HG03439 (cell line): ENCODE data around the gene SLC2A4RG.
A peak's percentile ranks its signal among the peaks of the same experiment; 100 is the strongest.

Source experiments
- ATAC-seq: cut with Tn5 transposase; IDR thresholded peaks from one replicate; pipeline ENCODE4 v1.9.1; 2021; ENCODE audit warnings: mild to moderate bottlenecking, moderate library complexity; ENCODE audit not compliant: unreplicated experiment

Gene SLC2A4RG, protein sequence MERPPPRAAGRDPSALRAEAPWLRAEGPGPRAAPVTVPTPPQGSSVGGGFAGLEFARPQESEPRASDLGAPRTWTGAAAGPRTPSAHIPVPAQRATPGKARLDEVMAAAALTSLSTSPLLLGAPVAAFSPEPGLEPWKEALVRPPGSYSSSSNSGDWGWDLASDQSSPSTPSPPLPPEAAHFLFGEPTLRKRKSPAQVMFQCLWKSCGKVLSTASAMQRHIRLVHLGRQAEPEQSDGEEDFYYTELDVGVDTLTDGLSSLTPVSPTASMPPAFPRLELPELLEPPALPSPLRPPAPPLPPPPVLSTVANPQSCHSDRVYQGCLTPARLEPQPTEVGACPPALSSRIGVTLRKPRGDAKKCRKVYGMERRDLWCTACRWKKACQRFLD

DNA sequence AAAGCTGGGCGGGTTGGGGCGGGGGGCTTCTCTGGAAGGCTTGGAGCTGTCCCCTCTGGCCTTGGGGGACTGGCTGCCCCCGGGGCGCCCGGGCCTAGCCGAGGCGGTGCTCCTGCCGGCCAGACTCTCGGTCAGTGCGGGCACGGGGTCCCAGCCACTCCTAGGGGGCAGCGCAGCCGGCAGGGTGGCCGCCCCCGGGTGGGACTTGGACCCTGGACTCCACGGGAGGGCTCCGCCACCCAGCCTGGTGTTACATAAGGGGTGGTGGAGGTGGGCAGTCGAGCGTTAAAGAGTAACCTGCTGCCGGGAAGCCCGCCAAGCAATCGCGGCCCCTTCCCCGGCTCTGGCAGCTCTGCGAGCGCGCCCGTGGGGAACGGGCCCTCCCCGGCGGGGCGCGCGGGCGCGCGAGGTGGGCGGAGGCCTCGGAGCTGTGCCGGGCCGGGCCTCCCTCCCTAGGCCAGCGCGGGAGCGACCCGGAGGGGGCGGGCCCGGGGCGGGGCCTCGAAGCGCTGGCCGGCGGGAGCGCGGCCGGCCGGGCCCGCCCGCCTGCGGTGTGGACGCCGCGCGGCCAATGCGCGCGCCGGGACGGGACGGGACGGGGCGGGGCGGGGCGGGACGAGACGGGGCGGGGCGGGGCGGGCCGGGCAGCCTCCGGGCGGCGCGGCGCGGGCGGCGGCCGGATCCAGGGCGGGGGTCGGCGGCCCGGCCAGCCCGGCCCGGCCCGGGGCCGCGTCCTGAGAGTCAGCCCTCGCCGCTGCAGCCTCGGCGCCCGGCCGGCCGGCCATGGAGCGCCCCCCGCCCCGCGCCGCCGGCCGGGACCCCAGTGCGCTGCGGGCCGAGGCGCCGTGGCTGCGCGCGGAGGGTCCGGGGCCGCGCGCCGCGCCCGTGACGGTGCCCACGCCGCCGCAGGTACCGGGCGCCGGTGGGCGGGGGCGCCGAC, at the start of gene SLC2A4RG:
TSS of gene SLC2A4RG (plus strand) at position 647 of the 940 bp plus-strand sequence. CDS start at position 784, 137 bp downstream.
- peak; percentile 35 for ATAC-seq

DNA sequence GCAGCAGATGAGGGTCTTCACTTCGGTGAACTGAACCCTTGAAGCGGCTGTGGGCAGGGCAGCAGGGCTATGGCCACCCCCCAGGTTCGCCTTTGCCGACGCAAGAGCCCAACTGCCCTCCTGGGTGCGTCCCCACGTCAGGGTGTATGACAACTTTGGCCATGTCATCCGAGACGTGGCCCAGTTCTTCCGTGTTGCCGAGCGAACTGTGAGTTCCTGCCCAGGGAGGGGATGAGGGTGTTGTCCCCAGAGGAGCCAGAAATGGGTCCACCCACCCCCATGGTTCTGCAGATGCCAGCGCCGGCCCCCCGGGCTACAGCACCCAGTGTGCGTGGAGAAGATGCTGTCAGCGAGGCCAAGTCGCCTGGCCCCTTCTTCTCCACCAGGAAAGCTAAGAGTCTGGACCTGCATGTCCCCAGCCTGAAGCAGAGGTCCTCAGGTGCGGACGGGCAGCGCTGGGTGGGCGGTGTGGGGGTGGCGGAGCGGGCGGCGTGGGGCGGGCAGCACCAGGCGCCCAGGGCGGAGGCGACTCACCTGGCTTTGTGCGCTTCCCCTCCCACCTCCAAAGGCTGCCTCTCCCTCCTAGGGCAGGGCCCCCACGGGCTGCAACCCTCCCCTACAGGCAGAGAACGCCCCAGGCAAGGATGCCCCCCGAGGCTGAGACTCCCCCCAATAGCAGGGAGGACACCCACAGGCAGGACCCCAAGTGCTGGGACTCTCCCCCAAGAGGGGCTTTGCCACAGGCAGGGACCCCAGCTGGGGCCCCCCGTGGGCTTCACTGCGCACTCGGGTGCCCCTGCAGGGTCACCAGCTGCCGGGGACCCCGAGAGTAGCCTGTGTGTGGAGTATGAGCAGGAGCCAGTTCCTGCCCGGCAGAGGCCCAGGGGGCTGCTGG, 49.3 kb upstream of the SLC2A4RG start:
- ATAC-seq: no peak

- no peak for ATAC-seq
Measured at GRCh38 chr20:63690898-63691710, 48.5 kb upstream of the SLC2A4RG start.

GRCh38 chr20:63691711-63692435, 47.7 kb upstream of the SLC2A4RG start:
- ATAC-seq: no peak

DNA sequence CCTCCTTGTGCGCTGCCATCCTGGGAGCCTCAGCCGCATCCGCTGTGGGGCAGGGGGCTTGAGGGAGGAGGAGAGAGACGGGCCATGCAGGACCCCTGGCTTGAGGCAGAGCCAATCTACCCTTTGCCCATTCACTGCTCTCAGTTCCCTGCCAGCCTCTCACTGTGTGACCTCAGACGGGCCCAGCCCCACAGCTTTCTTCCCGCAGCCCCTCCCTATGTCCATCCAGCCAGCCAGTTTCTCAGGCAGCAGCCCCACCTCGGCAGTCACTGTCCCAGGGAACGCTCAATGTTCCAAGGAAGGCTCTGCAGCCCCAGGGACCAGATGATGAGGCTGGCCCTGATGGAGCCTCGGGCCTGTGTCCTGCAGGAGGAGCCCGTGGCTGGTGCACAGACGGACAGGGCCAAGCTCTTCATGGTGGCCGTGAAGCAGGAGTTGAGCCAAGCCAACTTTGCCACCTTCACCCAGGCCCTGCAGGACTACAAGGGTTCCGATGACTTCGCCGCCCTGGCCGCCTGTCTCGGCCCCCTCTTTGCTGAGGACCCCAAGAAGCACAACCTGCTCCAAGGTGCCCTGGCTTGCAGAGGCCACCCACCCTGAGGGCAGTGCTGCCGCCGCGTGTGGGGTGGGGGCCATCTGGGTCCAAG, 47.0 kb upstream of the SLC2A4RG start:
- ATAC-seq: no peak

DNA sequence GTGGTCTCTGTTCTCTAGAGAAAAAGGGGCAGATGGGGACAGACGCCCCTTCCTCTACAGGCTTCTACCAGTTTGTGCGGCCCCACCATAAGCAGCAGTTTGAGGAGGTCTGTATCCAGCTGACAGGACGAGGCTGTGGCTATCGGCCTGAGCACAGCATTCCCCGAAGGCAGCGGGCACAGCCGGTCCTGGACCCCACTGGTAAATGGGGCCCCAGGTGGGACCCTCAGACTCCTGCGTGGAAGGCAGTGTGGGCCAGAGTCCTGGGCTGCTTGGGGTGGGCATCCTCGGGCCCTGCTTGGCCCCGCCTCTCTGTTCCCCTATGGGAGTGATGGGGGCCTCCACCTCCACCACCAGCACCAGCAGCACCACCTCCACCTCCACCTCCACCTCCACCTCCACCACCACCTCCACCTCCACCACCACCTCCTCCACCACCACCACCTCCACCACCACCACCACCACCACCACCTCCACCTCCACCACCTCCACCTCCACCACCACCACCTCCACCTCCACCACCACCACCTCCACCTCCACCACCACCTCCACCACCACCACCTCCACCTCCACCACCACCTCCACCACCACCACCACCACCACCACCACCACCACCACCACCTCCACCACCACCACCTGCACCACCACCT, 46.4 kb upstream of the SLC2A4RG start:
- ATAC-seq: no peak

DNA sequence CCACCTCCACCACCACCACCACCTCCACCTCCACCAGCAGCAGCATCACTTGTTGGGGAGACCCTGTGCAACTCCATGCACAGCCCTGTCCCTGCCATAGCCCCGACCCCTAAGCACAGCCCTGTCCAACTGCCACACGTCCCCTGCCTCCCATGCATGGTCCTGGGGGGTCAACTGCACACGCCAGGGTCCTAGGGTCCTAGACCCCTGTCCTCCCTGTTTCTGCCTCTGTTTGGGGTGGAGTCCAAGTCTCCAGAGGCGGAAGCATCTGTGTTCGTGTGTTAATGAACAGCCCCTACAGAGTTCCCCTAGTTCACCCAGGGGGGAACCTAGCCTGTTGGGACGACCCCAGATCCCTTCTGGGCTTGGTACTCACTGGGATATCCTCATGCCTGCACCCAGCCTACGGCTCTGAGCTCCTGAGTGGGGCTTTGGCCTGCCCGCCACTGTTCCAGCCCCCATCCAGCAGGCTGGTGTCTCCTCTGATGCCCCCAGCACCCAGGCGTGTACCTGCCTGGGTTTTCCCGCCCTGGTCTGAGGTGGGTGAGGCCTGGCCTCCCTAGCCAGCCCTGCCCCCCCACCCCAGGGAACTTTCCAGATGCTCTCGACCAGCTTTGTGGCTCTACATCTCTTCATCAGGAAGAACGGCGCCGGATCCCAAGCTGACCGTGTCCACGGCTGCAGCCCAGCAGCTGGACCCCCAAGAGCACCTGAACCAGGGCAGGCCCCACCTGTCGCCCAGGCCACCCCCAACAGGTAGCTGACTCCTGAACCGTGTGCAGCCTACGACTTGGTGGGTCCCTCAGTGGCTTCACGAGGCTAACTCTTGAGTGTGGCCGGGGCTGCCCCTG, 45.6 kb upstream of the SLC2A4RG start:
- no peak for ATAC-seq

GRCh38 chr20:63694584-63695423, 44.8 kb upstream of the SLC2A4RG start:
- no peak for ATAC-seq

DNA sequence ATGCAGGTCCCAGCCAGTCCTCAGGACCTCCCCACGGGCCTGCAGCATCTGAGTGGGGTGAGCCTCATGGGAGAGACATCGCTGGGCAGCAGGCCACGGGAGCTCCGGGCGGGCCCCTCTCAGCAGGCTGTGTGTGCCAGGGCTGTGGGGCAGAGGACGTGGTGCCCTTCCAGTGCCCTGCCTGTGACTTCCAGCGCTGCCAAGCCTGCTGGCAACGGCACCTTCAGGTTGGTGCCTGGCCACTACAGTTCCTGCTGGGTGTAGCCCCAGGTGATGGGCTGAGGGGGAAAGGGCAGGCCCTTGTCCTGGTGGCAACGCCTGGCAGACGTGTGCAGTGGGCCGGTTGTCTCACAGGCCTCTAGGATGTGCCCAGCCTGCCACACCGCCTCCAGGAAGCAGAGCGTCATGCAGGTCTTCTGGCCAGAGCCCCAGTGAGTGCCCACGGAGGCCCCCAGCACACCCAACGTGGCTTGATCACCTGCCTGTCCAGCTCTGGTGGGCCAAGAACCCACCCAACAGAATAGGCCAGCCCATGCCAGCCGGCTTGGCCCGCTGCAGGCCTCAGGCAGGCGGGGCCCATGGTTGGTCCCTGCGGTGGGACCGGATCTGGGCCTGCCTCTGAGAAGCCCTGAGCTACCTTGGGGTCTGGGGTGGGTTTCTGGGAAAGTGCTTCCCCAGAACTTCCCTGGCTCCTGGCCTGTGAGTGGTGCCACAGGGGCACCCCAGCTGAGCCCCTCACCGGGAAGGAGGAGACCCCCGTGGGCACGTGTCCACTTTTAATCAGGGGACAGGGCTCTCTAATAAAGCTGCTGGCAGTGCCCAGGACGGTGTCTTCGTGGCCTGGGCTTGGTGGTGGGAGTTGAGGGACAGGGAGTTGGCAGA, 43.9 kb upstream of the SLC2A4RG start:
- no peak for ATAC-seq

- no peak for ATAC-seq
Measured at GRCh38 chr20:63696306-63696627, 43.3 kb upstream of the SLC2A4RG start.

GRCh38 chr20:63696628-63697356, 42.8 kb upstream of the SLC2A4RG start, which contains the start of gene TNFRSF6B:
TNFRSF6B (plus strand) TSS chr20:63696652; CDS start chr20:63696768, 116 bp downstream.
- no peak for ATAC-seq

GRCh38 chr20:63697357-63697867, 42.2 kb upstream of the SLC2A4RG start:
- no peak for ATAC-seq

GRCh38 chr20:63697868-63698545, 41.6 kb upstream of the SLC2A4RG start:
- ATAC-seq: no peak
